Breast epithelium (tissue), 3 donors: ENCODE data around the gene CCDC57.

ENCODE experiments used
- POLR2A ChIP-seq: fragments of 450-650 bp; IDR thresholded peaks from one replicate; pipeline ENCODE4 v1.6.1; 2016; ENCODE audit warnings: antibody characterized with exemption, mild to moderate bottlenecking, moderate library complexity
- POLR2AphosphoS5 ChIP-seq, 3 donors: sonication (generic); formaldehyde crosslinking; IDR thresholded peaks; one replicate each; pipeline ENCODE4 v1.6.1; 2017; ENCODE audit warnings: antibody characterized with exemption in 3 of 3
- TF ChIP-seq, protein P1 (sequence below), 3 donors: fragments of 450-650 bp; IDR thresholded peaks; one replicate each; pipeline ENCODE4 v1.5.1; 2016 to 2017; ENCODE audit warnings: antibody characterized with exemption in 3 of 3, mild to moderate bottlenecking in 3 of 3, moderate library complexity in 3 of 3

DNA sequence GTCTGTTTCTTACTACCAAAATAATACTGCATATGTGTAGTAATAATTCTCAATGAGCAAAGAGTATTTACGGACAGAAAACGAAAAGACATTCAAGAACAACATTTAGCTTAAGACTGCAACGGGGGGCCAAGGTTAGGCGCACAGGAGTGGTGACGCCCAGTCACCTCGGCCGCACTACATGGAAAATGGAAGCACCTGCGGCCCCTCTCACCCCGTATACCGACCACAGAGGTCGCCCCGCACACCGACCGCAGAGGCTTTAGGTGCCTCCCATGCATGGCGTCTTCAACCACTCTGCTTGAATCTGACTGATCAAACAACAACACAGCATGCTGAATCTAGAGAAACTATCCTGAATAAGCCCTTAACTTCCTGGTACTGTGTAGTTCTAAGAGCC, 26.4 kb downstream of the CCDC57 start:
- TF ChIP-seq, protein P1, sequence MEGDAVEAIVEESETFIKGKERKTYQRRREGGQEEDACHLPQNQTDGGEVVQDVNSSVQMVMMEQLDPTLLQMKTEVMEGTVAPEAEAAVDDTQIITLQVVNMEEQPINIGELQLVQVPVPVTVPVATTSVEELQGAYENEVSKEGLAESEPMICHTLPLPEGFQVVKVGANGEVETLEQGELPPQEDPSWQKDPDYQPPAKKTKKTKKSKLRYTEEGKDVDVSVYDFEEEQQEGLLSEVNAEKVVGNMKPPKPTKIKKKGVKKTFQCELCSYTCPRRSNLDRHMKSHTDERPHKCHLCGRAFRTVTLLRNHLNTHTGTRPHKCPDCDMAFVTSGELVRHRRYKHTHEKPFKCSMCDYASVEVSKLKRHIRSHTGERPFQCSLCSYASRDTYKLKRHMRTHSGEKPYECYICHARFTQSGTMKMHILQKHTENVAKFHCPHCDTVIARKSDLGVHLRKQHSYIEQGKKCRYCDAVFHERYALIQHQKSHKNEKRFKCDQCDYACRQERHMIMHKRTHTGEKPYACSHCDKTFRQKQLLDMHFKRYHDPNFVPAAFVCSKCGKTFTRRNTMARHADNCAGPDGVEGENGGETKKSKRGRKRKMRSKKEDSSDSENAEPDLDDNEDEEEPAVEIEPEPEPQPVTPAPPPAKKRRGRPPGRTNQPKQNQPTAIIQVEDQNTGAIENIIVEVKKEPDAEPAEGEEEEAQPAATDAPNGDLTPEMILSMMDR (IDR thresholded peaks at IDR 0.05) = no peak
- TF ChIP-seq POLR2A (no peak), POLR2AphosphoS5 (IDR thresholded peaks at IDR 0.05) (no peak)
